ENCODE results near the gene M6PR. TPM values are rescaled to one million over a fixed set of nuclear protein-coding genes. Genes with fewer than 3 reads are reported as not detected.
"Not testable (repeated sequence)": the region's sequence is repeated elsewhere in the genome, so short reads cannot be mapped to it uniquely, and the experiment has no call there.

Gene M6PR
- total RNA-seq, 1 donor from 2014 or later = 175 TPM

DNA sequence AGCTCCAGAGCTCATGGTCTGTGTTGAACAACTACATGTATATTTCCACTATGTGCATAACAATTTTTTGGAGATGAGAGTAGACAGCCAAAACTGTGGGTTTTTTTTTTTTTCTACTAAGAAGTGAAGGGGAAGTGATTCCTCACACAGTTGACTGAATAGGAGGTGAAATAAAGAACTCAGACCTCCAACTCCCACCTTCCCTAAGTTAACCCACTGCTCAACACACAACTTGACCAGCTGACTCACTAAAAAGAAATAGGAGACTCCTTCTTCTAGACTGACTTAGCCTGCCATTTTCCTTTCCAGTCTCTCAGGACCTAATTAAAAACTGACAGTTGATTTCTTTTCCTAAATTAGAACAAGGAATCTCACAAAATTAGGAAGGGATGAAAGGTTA lies 1.7 kb downstream of the M6PR start:
- peaks cover 40% of the 10 kb centered on the region for H3K4me1 Mint-ChIP-seq (ENCODE audit: low read depth)
- intact Hi-C loops (cut with micrococcal nuclease) = no loop called here
- H3K9me3 Mint-ChIP-seq = peaks cover 3% of the 10 kb centered on the region
- peak overlapping the region; percentile 58 for H3K4me3 Mint-ChIP-seq (ENCODE audit: low read depth)
- no peaks in the 10 kb centered on the region for H3K27me3 Mint-ChIP-seq (ENCODE audit: low read depth)
- no peak overlapping the region for H3K27ac Mint-ChIP-seq
- DNase-seq (ENCODE audit: low spot score) = no peak
- peaks cover 55% of the 10 kb centered on the region for H3K36me3 Mint-ChIP-seq (ENCODE audit: low read depth)

DNA sequence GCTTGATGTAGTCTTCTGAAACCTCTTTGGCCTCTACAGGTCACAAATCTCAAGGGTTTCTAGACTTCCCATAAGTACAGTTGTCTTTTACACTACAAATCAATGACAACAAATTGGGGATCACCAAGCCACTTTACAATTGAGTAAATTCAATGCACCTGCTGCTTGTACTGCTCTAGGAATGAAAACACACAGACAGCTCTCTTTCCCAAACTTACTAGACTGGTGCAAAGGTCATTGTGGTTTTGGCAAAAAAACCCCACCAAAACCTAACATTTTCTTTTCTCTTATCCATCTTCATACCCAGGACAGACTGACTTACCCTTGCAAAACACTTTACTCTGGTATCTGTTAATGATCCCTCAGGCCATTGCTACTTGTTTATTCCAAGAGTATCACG lies 2.7 kb downstream of the M6PR start:
- Mint-ChIP-seq H3K9me3 (no peaks in the 10 kb centered on the region), H3K4me1 (ENCODE audit: low read depth) (peaks cover 34% of the 10 kb centered on the region), H3K27me3 (ENCODE audit: low read depth) (no peaks in the 10 kb centered on the region), H3K27ac (peak overlapping the region; percentile 64), H3K4me3 (ENCODE audit: low read depth) (peak overlapping the region; percentile 58), H3K36me3 (ENCODE audit: low read depth) (peaks cover 58% of the 10 kb centered on the region)
- no peak for DNase-seq (ENCODE audit: low spot score)
- intact Hi-C loops (cut with micrococcal nuclease) = no loop called here

DNA sequence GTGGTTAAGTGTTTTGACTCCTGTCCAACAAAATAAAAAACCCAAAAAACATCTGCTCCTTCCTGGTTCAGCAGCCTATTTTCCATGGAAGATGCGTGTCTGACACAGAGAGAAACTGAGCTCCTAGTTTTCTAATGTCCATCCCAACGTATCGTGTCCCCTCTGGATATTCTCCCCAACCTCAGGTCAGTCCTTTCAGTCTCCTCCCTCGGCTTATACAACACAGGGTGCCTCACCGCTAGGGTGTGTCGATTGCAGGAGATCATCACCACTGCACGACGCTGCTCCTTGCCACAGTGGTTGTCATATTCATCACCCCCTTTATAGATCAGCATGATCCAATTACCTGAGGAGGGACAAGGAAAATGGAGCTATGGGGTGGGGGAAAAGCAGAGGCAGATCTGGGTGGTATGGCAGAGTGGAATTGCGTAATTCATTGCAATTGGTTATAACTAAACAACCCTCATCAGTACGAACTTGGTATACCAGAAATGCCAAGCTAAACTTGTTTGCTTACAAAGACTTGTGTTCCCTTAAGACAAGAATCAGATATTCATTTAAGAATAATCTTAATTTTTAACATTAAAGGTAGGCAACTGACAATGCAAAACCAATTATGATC lies 5.8 kb downstream of the M6PR start:
- intact Hi-C loops (cut with micrococcal nuclease) = no loop called here
- no peak overlapping the region for H3K4me3 Mint-ChIP-seq (ENCODE audit: low read depth)
- H3K36me3 Mint-ChIP-seq (ENCODE audit: low read depth) = peaks cover 62% of the 10 kb centered on the region
- DNase-seq (ENCODE audit: low spot score) = no peak
- peaks cover 22% of the 10 kb centered on the region for H3K4me1 Mint-ChIP-seq (ENCODE audit: low read depth)
- no peak overlapping the region for H3K27ac Mint-ChIP-seq
- H3K27me3 Mint-ChIP-seq (ENCODE audit: low read depth) = no peaks in the 10 kb centered on the region
- H3K9me3 Mint-ChIP-seq = no peaks in the 10 kb centered on the region

DNA sequence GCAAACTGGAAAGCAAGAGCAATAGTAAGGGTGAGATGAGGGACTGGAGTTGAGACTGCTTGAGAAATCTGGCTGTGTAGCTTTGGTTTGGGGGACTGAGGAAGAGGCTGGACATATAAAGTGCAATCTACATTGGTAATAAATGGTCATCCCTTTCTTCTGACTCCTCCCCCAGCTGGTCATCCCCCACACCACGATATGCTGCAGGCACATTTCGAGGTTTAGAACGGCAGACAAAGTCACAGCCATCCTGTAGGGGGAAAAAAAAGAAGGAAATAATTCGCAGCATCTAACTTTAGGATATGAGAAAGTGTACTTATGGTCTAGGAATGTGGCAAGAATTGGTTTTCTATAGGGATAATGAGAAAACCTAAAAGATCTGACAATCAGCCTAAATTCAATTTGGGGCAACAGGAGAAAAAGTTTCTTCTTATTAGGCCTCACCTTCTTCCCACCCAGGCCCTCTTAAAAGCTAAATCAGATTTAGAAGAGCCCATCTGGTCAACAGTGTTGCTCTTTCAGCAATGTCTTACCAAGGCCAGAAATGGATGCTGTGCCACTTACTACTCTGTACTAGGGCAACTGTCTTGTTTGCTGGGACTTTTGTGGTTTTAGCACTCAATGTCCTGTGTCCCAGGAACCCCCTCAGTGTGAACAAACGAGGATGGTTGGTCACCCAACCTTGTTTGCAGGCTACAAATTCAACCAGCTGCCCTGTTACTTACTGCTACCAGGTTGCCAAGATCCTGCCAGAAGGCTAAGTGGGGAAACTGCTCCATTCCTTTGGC lies 7.6 kb downstream of the M6PR start:
- peaks cover 59% of the 10 kb centered on the region for H3K36me3 Mint-ChIP-seq (ENCODE audit: low read depth)
- H3K4me3 Mint-ChIP-seq (ENCODE audit: low read depth) = no peak overlapping the region
- no peak overlapping the region for H3K27ac Mint-ChIP-seq
- no peak for DNase-seq (ENCODE audit: low spot score)
- peaks cover 9% of the 10 kb centered on the region for H3K4me1 Mint-ChIP-seq (ENCODE audit: low read depth)
- intact Hi-C loops (cut with micrococcal nuclease) = no loop called here
- H3K27me3 Mint-ChIP-seq (ENCODE audit: low read depth) = no peaks in the 10 kb centered on the region
- H3K9me3 Mint-ChIP-seq = no peaks in the 10 kb centered on the region

DNA sequence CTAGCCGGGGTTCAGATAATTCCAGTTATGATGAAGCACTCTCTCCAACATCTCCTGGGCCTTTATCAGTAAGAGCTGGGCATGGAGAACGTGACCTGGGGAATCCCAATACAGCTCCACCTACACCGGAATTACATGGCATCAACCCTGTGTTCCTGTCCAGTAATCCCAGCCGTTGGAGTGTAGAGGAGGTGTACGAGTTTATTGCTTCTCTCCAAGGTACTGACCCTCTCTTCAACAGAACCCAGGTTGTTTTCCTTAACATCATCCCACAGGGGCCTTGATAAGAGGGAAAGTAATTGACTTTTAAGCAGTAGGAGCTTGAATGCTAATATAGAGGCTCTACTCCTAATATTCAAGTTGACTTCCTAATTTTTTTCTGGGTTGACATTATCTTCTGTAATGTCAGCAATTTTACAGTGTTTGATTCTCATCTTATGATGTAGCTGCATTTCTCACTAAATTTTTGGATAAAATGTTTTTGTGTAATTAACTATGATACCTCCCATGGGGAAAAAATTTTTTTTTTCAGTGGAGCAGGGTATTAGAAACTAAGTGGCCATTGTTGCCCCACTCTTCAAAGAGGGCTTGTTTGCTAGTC lies 11.5 kb downstream of the M6PR start:
- H3K4me1 Mint-ChIP-seq (ENCODE audit: low read depth); DNase-seq (ENCODE audit: low spot score); H3K27ac Mint-ChIP-seq; intact Hi-C loops (cut with micrococcal nuclease); H3K4me3 Mint-ChIP-seq (ENCODE audit: low read depth); H3K27me3 Mint-ChIP-seq (ENCODE audit: low read depth); H3K9me3 Mint-ChIP-seq: not testable (repeated sequence)
- peaks cover 25% of the 10 kb centered on the region for H3K36me3 Mint-ChIP-seq (ENCODE audit: low read depth)

DNA sequence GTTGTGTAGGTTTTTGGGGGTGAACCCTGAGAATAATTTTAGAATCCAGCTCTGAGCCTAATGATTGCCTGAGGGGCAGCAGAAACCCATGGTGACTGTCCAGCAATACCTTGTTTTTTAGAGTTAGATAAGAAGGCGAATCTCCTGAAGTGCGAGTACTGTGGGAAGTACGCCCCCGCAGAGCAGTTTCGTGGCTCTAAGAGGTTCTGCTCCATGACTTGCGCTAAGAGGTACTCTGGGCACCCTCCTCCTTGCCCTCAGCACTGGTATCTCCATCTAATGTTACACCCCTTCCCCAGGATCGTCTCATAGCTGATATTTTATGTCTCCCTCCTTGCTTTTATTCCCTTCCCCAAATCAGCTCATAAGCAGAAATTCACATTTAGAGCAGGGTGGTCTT lies 12.7 kb downstream of the M6PR start:
- peaks cover 13% of the 10 kb centered on the region for H3K36me3 Mint-ChIP-seq (ENCODE audit: low read depth)
- no peaks in the 10 kb centered on the region for H3K9me3 Mint-ChIP-seq
- H3K27me3 Mint-ChIP-seq (ENCODE audit: low read depth) = no peaks in the 10 kb centered on the region
- no peak for DNase-seq (ENCODE audit: low spot score)
- no peaks in the 10 kb centered on the region for H3K4me1 Mint-ChIP-seq (ENCODE audit: low read depth)
- H3K4me3 Mint-ChIP-seq (ENCODE audit: low read depth) = no peak overlapping the region
- no peak overlapping the region for H3K27ac Mint-ChIP-seq
- intact Hi-C loops (cut with micrococcal nuclease) = no loop called here

DNA sequence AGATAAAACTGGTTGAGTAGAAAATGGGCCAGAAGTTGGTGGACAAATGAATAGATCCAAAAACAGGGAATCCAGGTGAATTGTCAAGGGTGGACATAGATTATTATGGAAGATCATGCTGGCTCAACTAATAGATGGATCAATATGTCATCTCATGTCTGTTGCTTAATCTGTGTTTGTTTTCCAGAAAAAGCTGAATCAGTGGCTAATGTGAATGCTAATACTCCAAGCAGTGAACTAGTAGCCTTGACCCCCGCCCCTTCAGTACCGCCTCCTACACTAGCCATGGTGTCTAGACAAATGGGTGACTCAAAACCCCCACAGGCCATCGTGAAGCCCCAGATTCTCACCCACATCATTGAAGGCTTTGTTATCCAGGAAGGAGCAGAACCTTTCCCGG lies 15.4 kb downstream of the M6PR start:
- H3K9me3 Mint-ChIP-seq; intact Hi-C loops (cut with micrococcal nuclease); H3K36me3 Mint-ChIP-seq (ENCODE audit: low read depth); DNase-seq (ENCODE audit: low spot score); H3K27me3 Mint-ChIP-seq (ENCODE audit: low read depth); H3K4me3 Mint-ChIP-seq (ENCODE audit: low read depth); H3K4me1 Mint-ChIP-seq (ENCODE audit: low read depth); H3K27ac Mint-ChIP-seq: not testable (repeated sequence)

DNA sequence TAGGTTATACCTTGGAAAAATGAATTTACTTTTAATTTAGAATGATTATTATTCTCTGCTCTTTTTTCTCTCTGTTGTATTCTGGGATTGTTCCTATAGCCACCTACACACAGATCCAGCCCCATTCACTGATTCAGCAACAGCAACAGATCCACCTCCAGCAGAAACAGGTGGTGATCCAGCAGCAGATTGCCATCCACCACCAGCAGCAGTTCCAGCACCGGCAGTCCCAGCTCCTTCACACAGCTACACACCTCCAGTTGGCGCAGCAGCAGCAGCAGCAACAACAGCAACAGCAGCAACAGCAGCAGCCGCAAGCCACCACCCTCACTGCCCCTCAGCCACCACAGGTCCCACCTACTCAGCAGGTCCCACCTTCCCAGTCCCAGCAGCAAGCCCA lies 17.0 kb downstream of the M6PR start:
- not testable (repeated sequence) for DNase-seq (ENCODE audit: low spot score); H3K27me3 Mint-ChIP-seq (ENCODE audit: low read depth); H3K27ac Mint-ChIP-seq

DNA sequence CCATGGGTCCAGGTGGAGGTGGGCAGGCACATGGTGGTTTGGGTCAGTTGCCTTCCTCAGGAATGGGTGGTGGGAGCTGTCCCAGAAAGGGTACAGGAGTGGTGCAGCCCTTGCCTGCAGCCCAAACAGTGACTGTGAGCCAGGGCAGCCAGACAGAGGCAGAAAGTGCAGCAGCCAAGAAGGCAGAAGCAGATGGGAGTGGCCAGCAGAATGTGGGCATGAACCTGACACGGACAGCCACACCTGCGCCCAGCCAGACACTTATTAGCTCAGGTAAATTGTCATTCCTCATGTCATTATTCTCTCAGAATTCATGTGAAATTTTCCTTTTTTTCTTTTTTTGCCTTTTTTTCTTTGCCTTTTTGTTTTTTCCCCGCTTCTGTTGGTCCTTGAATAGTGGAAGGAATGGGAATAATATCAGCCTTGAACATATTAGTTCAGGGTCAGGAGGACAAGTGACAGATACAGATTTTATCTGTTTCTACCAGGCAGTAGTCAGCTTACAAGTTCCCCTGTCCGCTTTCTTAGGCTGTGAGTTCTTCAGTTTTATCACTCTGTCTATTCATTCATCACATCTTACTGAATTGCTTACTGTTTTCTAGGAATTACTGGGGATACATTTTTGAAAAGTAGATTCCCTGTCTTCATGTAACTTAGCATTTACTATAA lies 18.7 kb downstream of the M6PR start:
- H3K4me1 Mint-ChIP-seq (ENCODE audit: low read depth); H3K27me3 Mint-ChIP-seq (ENCODE audit: low read depth); H3K4me3 Mint-ChIP-seq (ENCODE audit: low read depth); H3K27ac Mint-ChIP-seq; H3K36me3 Mint-ChIP-seq (ENCODE audit: low read depth); H3K9me3 Mint-ChIP-seq; intact Hi-C loops (cut with micrococcal nuclease); DNase-seq (ENCODE audit: low spot score): not testable (repeated sequence)

More for the DNA sequence above, 17.0 kb downstream of the M6PR start:
- H3K36me3 Mint-ChIP-seq (ENCODE audit: low read depth); H3K9me3 Mint-ChIP-seq; H3K4me3 Mint-ChIP-seq (ENCODE audit: low read depth); H3K4me1 Mint-ChIP-seq (ENCODE audit: low read depth); intact Hi-C loops (cut with micrococcal nuclease): not testable (repeated sequence)

DNA sequence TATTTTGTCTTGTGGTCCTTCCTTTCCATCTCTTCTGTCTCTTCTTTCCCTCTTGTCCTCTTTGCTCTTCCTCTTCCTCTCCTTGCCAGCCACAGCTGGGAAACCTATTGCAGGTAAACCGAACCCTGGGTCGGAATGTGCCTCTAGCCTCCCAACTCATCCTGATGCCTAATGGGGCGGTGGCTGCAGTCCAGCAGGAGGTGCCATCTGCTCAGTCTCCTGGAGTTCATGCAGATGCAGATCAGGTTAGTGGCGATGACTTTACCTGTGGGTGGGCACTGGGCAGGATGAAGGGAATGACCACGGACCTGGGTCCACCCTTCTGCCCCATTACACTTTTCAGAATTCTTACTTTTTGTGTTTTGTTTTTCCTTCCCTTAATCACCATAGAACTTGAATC lies 26.9 kb downstream of the M6PR start:
- Mint-ChIP-seq H3K36me3 (ENCODE audit: low read depth) (no peaks in the 10 kb centered on the region), H3K27me3 (ENCODE audit: low read depth) (no peaks in the 10 kb centered on the region), H3K9me3 (no peaks in the 10 kb centered on the region), H3K27ac (no peak overlapping the region), H3K4me3 (ENCODE audit: low read depth) (no peak overlapping the region), H3K4me1 (ENCODE audit: low read depth) (no peaks in the 10 kb centered on the region)
- no peak for DNase-seq (ENCODE audit: low spot score)
- intact Hi-C loops (cut with micrococcal nuclease) = no loop called here

GRCh38 chr12:8919643-8920042 lies 29.8 kb downstream of the M6PR start:
- not testable (repeated sequence) for H3K36me3 Mint-ChIP-seq (ENCODE audit: low read depth); H3K27me3 Mint-ChIP-seq (ENCODE audit: low read depth); H3K4me1 Mint-ChIP-seq (ENCODE audit: low read depth)

DNA sequence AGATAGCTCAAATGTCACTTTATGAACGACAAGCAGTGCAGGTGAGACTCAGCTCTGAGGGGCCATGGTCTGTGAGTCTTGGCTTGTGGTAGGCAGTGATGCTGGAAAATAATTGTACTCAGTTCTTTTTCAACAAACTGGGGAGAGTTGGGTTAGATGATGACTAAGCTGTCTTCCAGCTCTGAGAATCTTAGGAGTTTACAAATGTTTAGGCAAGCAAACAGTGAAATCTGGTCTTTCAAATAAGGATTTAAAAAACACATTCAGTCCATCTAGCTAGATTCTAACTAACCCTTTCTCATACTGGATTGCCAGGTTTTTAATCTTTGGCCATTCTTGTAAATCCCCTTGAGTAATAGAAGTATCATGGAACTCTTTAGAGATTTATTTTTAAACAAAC lies 31.7 kb downstream of the M6PR start:
- H3K36me3 Mint-ChIP-seq (ENCODE audit: low read depth) = no peaks in the 10 kb centered on the region
- no peak for DNase-seq (ENCODE audit: low spot score)
- H3K4me1 Mint-ChIP-seq (ENCODE audit: low read depth) = peaks cover 11% of the 10 kb centered on the region
- intact Hi-C loops (cut with micrococcal nuclease) = loop anchor here (2.0 kb wide), 1 partner anchor 121 kb away; no protein-coding TSS in a partner anchor
- H3K27ac Mint-ChIP-seq = no peak overlapping the region
- peaks cover 10% of the 10 kb centered on the region for H3K27me3 Mint-ChIP-seq (ENCODE audit: low read depth)
- no peaks in the 10 kb centered on the region for H3K9me3 Mint-ChIP-seq
- H3K4me3 Mint-ChIP-seq (ENCODE audit: low read depth) = no peak overlapping the region

More at GRCh38 chr12:8919643-8920042, 29.8 kb downstream of the M6PR start:
- H3K4me3 Mint-ChIP-seq (ENCODE audit: low read depth); H3K9me3 Mint-ChIP-seq; H3K27ac Mint-ChIP-seq; intact Hi-C loops (cut with micrococcal nuclease); DNase-seq (ENCODE audit: low spot score): not testable (repeated sequence)

GRCh38 chr12:8917031-8917430 lies 32.4 kb downstream of the M6PR start:
- no peak for DNase-seq (ENCODE audit: low spot score)
- Mint-ChIP-seq H3K27me3 (ENCODE audit: low read depth) (peaks cover 16% of the 10 kb centered on the region), H3K36me3 (ENCODE audit: low read depth) (no peaks in the 10 kb centered on the region), H3K4me3 (ENCODE audit: low read depth) (no peak overlapping the region), H3K4me1 (ENCODE audit: low read depth) (peaks cover 12% of the 10 kb centered on the region), H3K9me3 (no peaks in the 10 kb centered on the region), H3K27ac (no peak overlapping the region)
- intact Hi-C loops (cut with micrococcal nuclease) = loop anchor here (2.0 kb wide), 1 partner anchor 122 kb away; no protein-coding TSS in a partner anchor

All from activated T-helper 2 cell treated with anti-CD3 and anti-CD28 coated beads, Interferon-gamma antibody, Interleukin-2, Interleukin-4, amounts not matched to agents 10 μg/mL and 5 μg/mL and 100 μg/mL, durations not matched to agents 14 hours and 24 hours and 36 hours (primary cell).